ENCODE data around the gene XPO6.
"Not testable (repeated sequence)": the region's sequence is repeated elsewhere in the genome, so short reads cannot be mapped to it uniquely, and the experiment has no call there.

The XPO6 gene, protein sequence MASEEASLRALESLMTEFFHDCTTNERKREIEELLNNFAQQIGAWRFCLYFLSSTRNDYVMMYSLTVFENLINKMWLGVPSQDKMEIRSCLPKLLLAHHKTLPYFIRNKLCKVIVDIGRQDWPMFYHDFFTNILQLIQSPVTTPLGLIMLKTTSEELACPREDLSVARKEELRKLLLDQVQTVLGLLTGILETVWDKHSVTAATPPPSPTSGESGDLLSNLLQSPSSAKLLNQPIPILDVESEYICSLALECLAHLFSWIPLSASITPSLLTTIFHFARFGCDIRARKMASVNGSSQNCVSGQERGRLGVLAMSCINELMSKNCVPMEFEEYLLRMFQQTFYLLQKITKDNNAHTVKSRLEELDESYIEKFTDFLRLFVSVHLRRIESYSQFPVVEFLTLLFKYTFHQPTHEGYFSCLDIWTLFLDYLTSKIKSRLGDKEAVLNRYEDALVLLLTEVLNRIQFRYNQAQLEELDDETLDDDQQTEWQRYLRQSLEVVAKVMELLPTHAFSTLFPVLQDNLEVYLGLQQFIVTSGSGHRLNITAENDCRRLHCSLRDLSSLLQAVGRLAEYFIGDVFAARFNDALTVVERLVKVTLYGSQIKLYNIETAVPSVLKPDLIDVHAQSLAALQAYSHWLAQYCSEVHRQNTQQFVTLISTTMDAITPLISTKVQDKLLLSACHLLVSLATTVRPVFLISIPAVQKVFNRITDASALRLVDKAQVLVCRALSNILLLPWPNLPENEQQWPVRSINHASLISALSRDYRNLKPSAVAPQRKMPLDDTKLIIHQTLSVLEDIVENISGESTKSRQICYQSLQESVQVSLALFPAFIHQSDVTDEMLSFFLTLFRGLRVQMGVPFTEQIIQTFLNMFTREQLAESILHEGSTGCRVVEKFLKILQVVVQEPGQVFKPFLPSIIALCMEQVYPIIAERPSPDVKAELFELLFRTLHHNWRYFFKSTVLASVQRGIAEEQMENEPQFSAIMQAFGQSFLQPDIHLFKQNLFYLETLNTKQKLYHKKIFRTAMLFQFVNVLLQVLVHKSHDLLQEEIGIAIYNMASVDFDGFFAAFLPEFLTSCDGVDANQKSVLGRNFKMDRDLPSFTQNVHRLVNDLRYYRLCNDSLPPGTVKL
- 85.3 to 162 (median 124) reads per million in 17 experiments for total RNA-seq

DNA sequence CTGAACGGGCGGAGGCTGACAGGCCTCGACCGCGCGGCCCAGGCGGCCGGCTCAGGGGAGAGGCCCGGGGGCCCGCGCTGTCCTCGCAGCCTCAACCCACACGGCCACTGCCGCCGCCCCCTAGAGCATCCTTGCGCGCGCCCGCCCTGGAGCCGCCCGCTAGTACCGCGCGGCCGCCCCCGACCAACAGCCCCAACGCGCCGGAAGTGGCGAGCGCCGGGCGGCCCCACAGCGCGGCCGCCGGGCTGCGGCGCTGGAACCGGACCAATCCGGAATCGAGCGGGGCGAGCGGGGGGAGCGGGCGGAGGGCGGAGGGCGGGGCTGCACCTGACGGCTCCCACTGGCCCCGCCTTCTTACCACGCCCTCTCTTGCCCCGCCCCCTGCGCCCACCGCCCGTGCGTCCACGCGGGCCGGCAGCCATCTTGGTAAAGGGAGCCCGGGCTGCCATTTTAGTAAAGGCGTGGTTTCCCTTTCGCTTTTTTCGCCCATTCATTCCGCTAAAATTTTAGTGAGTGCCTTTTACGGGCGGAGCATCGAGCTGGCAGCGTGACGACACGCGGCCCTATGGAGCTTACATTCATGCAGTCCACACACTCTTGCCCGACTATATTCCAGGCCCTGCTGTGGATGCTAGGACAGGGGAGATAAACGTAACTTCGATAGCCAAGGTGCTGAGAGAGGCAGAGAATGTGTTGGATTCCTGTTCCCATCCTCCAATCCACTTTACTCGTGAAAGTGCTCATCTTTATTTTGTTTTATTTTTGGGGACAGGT lies at the start of gene XPO6:
Gene XPO6, minus strand, starts transcription at position 208 of the 774 bp plus-strand sequence. CDS start 597 bp downstream, outside the sequence.
- DNase-seq: peak; percentile 96 to 99 (median 98)

DNA sequence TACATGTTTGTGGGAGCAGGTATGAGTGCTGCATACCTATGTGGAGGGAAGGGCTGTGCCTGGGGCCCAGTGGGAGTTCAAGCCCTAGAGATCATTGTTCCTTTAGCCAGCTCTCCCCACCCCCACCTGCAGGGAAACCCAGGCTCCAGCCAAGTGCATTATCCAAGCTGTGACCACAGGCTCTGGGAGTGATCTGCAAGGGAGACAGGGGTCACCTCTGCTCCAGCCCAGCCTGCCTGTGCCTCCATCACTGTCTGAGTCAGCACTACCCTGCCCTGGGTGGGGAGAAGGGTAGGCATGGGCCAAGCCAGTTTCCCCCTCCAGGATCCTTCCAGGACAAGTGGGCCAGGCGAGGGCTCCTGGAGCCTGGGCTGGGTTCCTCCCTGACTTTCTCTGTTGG lies 48.4 kb upstream of the XPO6 start:
- no peak for DNase-seq

DNA sequence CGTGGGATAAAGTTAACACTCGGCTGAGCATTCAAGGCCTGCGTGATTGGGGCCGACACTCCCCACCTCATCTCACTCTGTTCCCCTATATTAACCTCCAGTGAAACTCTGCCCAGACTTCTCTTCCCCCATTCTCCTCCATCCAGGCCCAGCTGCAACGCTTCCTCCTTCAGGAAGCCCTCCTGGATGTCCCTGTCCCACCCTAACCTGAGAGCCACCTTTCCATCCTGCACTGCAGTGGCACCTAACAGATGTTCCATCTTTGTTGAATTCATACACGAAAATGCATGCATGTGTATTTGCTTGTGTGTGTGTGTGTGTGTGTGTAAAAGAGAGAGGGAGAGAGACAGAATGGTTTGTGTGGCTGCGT lies 48.0 kb upstream of the XPO6 start:
- no peak for DNase-seq

GRCh38 chr16:28259091-28259780 lies 47.5 kb upstream of the XPO6 start:
- DNase-seq: no peak

GRCh38 chr16:28258567-28258966 lies 46.8 kb upstream of the XPO6 start:
- DNase-seq: no peak

- DNase-seq: no peak
Observed at GRCh38 chr16:28257256-28257655, 45.5 kb upstream of the XPO6 start.

- no peak for DNase-seq
Observed at GRCh38 chr16:28255838-28256237, 44.1 kb upstream of the XPO6 start.

DNA sequence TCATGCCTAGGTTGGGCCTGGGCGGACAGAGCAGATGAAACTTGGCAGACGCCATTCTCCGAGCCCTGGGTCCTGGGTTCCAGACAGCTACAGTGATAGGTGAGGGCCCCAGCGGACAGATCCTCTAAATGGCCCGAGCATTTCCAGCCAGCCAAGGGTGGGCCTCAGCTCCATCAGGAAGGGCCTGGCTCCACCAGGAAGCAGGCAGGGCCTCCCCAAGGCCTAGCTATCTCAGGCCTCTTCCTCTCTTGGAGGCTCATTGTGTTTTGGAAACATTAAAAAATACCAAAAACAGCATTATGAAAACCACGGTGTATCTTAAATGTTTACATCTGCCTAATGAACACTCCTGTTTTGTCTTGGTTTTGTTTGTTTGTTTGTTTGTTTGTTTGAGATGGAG lies 42.4 kb upstream of the XPO6 start:
- no peak for DNase-seq

DNA sequence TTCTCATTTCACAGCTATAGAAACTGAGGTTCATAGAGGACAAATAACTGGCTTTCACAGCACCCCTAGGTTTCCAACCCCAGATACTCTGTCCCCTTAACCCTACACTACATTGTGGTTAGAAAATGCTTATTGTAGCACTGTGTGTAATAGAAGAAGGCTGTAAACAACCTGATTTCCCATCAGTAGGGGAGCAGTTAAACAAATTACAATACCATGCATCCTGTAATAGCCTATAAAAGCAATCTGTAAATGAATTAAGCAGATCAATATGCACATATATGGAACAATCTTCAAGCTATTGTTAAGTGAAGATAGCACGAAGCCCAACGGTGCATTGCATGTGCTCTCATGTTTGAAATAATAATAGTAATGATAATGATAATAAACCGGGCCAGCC lies 39.2 kb upstream of the XPO6 start:
- DNase-seq: no peak

- DNase-seq: not testable (repeated sequence)
Observed at GRCh38 chr16:28249483-28249882, 37.7 kb upstream of the XPO6 start.

- no peak for DNase-seq
Observed at GRCh38 chr16:28241924-28242323, 30.2 kb upstream of the XPO6 start.

GRCh38 chr16:28237754-28238357 lies 26.1 kb upstream of the XPO6 start:
- peak in 3 of 4 experiments; percentile 24 to 44 (median 34) for DNase-seq

GRCh38 chr16:28231763-28232162 lies 20.0 kb upstream of the XPO6 start:
- DNase-seq: no peak

DNA sequence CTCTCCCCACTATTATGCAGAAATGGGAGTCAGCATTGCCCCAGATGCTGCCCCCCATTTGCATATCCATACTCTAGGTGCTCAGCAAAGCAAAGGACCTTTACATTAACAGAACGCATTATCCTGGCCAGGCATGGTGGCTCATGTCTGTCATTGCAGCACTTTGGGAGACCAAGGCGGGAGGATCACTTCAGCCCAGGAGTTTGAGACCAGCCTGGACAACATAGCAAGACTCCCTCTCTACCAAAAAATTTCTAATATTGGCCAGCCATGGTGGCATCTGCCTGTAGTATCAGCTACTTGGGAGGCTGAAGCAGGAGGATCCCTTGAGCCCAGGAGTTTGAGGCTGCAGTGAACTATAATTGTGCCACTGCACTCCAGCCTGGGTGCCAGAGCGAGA lies 12.1 kb upstream of the XPO6 start:
- not testable (repeated sequence) for DNase-seq

- DNase-seq: not testable (repeated sequence)
Observed at GRCh38 chr16:28219777-28220176, 8.0 kb upstream of the XPO6 start.

DNA sequence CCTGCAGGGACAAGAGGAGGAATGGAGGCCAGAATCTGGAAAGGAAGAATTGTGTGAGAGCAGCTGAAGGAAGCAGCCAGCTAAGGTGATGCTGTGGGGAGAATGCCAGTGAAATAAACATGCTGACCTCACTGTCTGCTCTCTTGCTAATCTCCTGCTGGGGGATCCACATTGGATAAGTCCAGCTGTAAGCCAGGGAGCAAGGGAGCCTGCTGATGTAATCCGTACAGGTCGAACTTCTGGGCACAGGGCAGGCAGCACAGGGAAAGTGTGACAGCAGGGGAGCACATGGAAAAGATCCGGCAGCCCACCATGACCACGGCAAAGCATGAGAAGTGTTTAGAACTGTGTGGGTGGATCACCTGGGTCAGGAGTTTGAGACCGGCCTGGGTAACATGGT lies 7.5 kb upstream of the XPO6 start:
- no peak for DNase-seq

- peak; percentile 55 to 82 (median 70) for DNase-seq
Observed at GRCh38 chr16:28218109-28218508, 6.3 kb upstream of the XPO6 start.

GRCh38 chr16:28217326-28217725 lies 5.6 kb upstream of the XPO6 start:
- DNase-seq: no peak

- no peak for DNase-seq
Observed at GRCh38 chr16:28213396-28213795, 1.6 kb upstream of the XPO6 start.

GRCh38 chr16:28212532-28212873 lies 738 bp upstream of the XPO6 start:
- no peak for DNase-seq

- DNase-seq: peak; percentile 71 to 84 (median 78)
Observed at GRCh38 chr16:28210979-28211588, 681 bp downstream of the XPO6 start.

All from suppressor macrophage (primary cell).